WTC11 (cell line): ENCODE results near the gene RASA1. TPM values are rescaled to one million over a fixed set of nuclear protein-coding genes. Genes with fewer than 3 reads are reported as not detected.

Source experiments
- ATAC-seq: fragments of 200-7000 bp; cut with Tn5 transposase; 2 replicates; pipeline ENCODE4 v1.10.0; 2021; ENCODE audit warnings: mild to moderate bottlenecking, moderate library complexity
- CTCF ChIA-PET: fragments of 300-600 bp; sonication (Branson Sonifier 250); formaldehyde crosslinking; loops from one replicate; lab custom pipeline; 2021; ENCODE audit warnings: antibody characterized with exemption; lab: Charles Lee
- POLR2A ChIA-PET: fragments of 350-600 bp; sonication (Branson Sonifier 250); formaldehyde crosslinking; loops from one replicate; lab custom pipeline; 2021; ENCODE audit warnings: antibody characterized with exemption; lab: Charles Lee
- DNase-seq: peaks from one replicate; pipeline ENCODE4 v3.0.0; 2021; ENCODE audit warnings: low spot score
- H3K27ac Mint-ChIP-seq: 2 replicates; pipeline ENCODE4 v1.8.0; 2021; ENCODE audit warnings: mixed read lengths
- H3K27me3 Mint-ChIP-seq: 2 replicates; pipeline ENCODE4 v1.8.0; 2021; ENCODE audit warnings: low read depth, mild to moderate bottlenecking, moderate library complexity, mixed read lengths
- H3K36me3 Mint-ChIP-seq: 2 replicates; pipeline ENCODE4 v1.8.0; 2021; ENCODE audit warnings: mixed read lengths
- H3K4me1 Mint-ChIP-seq: 2 replicates; pipeline ENCODE4 v1.8.0; 2022; ENCODE audit warnings: mixed read lengths
- H3K4me3 Mint-ChIP-seq: 2 replicates; pipeline ENCODE4 v1.8.0; 2021; ENCODE audit warnings: mild to moderate bottlenecking, moderate library complexity, mixed read lengths
- H3K9me3 Mint-ChIP-seq: 2 replicates; pipeline ENCODE4 v1.8.0; 2021; ENCODE audit warnings: mixed read lengths
- AFF4 ChIP-seq: sonication (generic); formaldehyde crosslinking; IDR thresholded peaks from 2 replicates; pipeline ENCODE4 v1.8.1; 2023; ENCODE audit warnings: mild to moderate bottlenecking, missing genetic modification reagents, borderline replicate concordance
- ATF3 ChIP-seq: sonication (generic); formaldehyde crosslinking; conservative IDR thresholded peaks from 2 replicates; pipeline ENCODE4 v1.8.1; 2022; ENCODE audit warnings: mild to moderate bottlenecking, missing genetic modification reagents
- CBFB ChIP-seq: sonication (generic); formaldehyde crosslinking; IDR thresholded peaks from 2 replicates; pipeline ENCODE4 v1.8.1; 2022; ENCODE audit warnings: mild to moderate bottlenecking, low read depth, missing genetic modification reagents
- CREB1 ChIP-seq: sonication (generic); formaldehyde crosslinking; IDR thresholded peaks from 2 replicates; pipeline ENCODE4 v1.8.0; 2023; ENCODE audit warnings: mild to moderate bottlenecking, missing genetic modification reagents
- E2F1 ChIP-seq: sonication (generic); formaldehyde crosslinking; IDR thresholded peaks from 2 replicates; pipeline ENCODE4 v1.8.0; 2022; ENCODE audit warnings: mild to moderate bottlenecking, missing genetic modification reagents
- E2F5 ChIP-seq: sonication (generic); formaldehyde crosslinking; IDR thresholded peaks from 2 replicates; pipeline ENCODE4 v1.8.1; 2022; ENCODE audit warnings: mild to moderate bottlenecking, moderate library complexity, missing genetic modification reagents
- ELF4 ChIP-seq: sonication (generic); formaldehyde crosslinking; IDR thresholded peaks from 2 replicates; pipeline ENCODE4 v1.8.1; 2022; ENCODE audit warnings: low read depth, mild to moderate bottlenecking, moderate library complexity, missing genetic modification reagents
- ERG ChIP-seq: fragments of 250-450 bp; sonication (Bioruptor Pico); IDR thresholded peaks from 2 replicates; pipeline ENCODE4 v1.8.0; 2021; ENCODE audit warnings: mild to moderate bottlenecking
- GRHL2 ChIP-seq: fragments of 250-450 bp; sonication (Bioruptor Pico); IDR thresholded peaks from 2 replicates; pipeline ENCODE4 v1.8.0; 2022; ENCODE audit warnings: mild to moderate bottlenecking, moderate library complexity; ENCODE audit not compliant: insufficient replicate concordance, severe bottlenecking
- HMGXB4 ChIP-seq: sonication (generic); formaldehyde crosslinking; IDR thresholded peaks from 2 replicates; pipeline ENCODE4 v1.8.1; 2023; ENCODE audit warnings: mild to moderate bottlenecking, moderate library complexity, missing genetic modification reagents
- JUN ChIP-seq: sonication (generic); formaldehyde crosslinking; IDR thresholded peaks from 2 replicates; pipeline ENCODE4 v1.8.0; 2023; ENCODE audit warnings: mild to moderate bottlenecking, missing genetic modification reagents
- MAX ChIP-seq: sonication (generic); formaldehyde crosslinking; IDR thresholded peaks from 2 replicates; pipeline ENCODE4 v1.8.0; 2022; ENCODE audit warnings: mild to moderate bottlenecking, missing genetic modification reagents
- MXD4 ChIP-seq: fragments of 250-450 bp; sonication (Bioruptor Pico); IDR thresholded peaks from 2 replicates; pipeline ENCODE4 v1.8.0; 2021; ENCODE audit warnings: mild to moderate bottlenecking, moderate library complexity, borderline replicate concordance
- NR2C2 ChIP-seq: sonication (generic); formaldehyde crosslinking; IDR thresholded peaks from 2 replicates; pipeline ENCODE4 v1.8.0; 2022; ENCODE audit warnings: mild to moderate bottlenecking, missing genetic modification reagents
- SMAD4 ChIP-seq: sonication (generic); formaldehyde crosslinking; IDR thresholded peaks from 2 replicates; pipeline ENCODE4 v1.8.0; 2022; ENCODE audit warnings: mild to moderate bottlenecking, missing genetic modification reagents
- SP1 ChIP-seq: sonication (generic); formaldehyde crosslinking; conservative IDR thresholded peaks from 2 replicates; pipeline ENCODE4 v1.8.1; 2022; ENCODE audit warnings: missing genetic modification reagents
- ZNF396 ChIP-seq: fragments of 250-450 bp; sonication (Bioruptor Pico); IDR thresholded peaks from 2 replicates; pipeline ENCODE4 v1.8.0; 2021; ENCODE audit warnings: mild to moderate bottlenecking, moderate library complexity, borderline replicate concordance
- ZNF512 ChIP-seq: sonication (generic); formaldehyde crosslinking; IDR thresholded peaks from 2 replicates; pipeline ENCODE4 v1.8.1; 2022; ENCODE audit warnings: missing genetic modification reagents, borderline replicate concordance
- total RNA-seq: library from RNA; stranded (reverse); gene quantifications from 3 replicates; pipeline ENCODE4 v1.2.3, GENCODE V29; 2021

The RASA1 gene
- total RNA-seq, 1 experiment from 2014 or later, result 31.0 TPM

GRCh38 chr5:87327998-87328397 lies 60.3 kb downstream of the RASA1 start (continued):
- no peak for TF ChIP-seq GRHL2
- no peak for TF ChIP-seq JUN (CRISPR knock-in tag)
- no peak for TF ChIP-seq AFF4 (CRISPR knock-in tag)
- TF ChIP-seq CREB1, result no peak
- no peak for TF ChIP-seq MXD4
- no peak for TF ChIP-seq HMGXB4 (CRISPR knock-in tag)
- TF ChIP-seq ZNF396 (CRISPR knock-in tag), result no peak

- no peaks in the 10 kb centered on the region for H3K27me3 Mint-ChIP-seq
- DNase-seq (no peak), ATAC-seq (peak; percentile 66)
- no peaks in the 10 kb centered on the region for H3K9me3 Mint-ChIP-seq
- POLR2A ChIA-PET, result no interaction called here
- CTCF ChIA-PET, result no interaction called here
- H3K4me1 Mint-ChIP-seq, result peaks cover 4% of the 10 kb centered on the region; the same call in 1 of the 2 replicates
- no peak overlapping the region for H3K4me3 Mint-ChIP-seq
- H3K36me3 Mint-ChIP-seq, result peaks cover 4% of the 10 kb centered on the region; the same call in 1 of the 2 replicates
- TF ChIP-seq CBFB (CRISPR knock-in tag), result no peak
- no peak for TF ChIP-seq SP1
- TF ChIP-seq ZNF512 (CRISPR knock-in tag), result no peak
- H3K27ac Mint-ChIP-seq, result no peak overlapping the region
Measured at GRCh38 chr5:87329114-87329513, 61.4 kb downstream of the RASA1 start.

GRCh38 chr5:87339986-87340385 lies 72.3 kb downstream of the RASA1 start:
- CTCF ChIA-PET, result no interaction called here
- DNase-seq (no peak), ATAC-seq (no peak)
- TF ChIP-seq ERG (CRISPR knock-in tag) (no peak), SMAD4 (no peak), E2F1 (no peak), CBFB (CRISPR knock-in tag) (no peak), ATF3 (no peak), AFF4 (CRISPR knock-in tag) (no peak), NR2C2 (CRISPR knock-in tag) (no peak), ELF4 (CRISPR knock-in tag) (no peak), E2F5 (CRISPR knock-in tag) (no peak), MAX (no peak)
- Mint-ChIP-seq H3K4me1 (no peaks in the 10 kb centered on the region), H3K27ac (no peak overlapping the region), H3K36me3 (peaks cover 34% of the 10 kb centered on the region), H3K27me3 (no peaks in the 10 kb centered on the region), H3K9me3 (peaks cover 8% of the 10 kb centered on the region), H3K4me3 (no peak overlapping the region)
- POLR2A ChIA-PET, result no interaction called here
